HEK293T (cell line): ENCODE data around the gene ZNF778.

Experiments used
- CTCF ChIA-PET: fragments of 350-600 bp; formaldehyde crosslinking; extraction: SDS; loops from one replicate; lab custom pipeline; 2021; ENCODE audit warnings: antibody characterized with exemption, inconsistent platforms; lab: Yijun Ruan, JAX
- POLR2A ChIA-PET: fragments of 350-600 bp; formaldehyde crosslinking; extraction: SDS; loops from one replicate; lab custom pipeline; 2020; ENCODE audit warnings: antibody characterized with exemption, inconsistent platforms; lab: Yijun Ruan, JAX
- DNase-seq: peaks from one replicate; pipeline ENCODE4 v3.0.0; 2012; ENCODE audit warnings: mixed read lengths; ENCODE audit errors: extremely low spot score
- ARNT ChIP-seq: fragments of 450-650 bp; IDR thresholded peaks from 2 replicates; pipeline ENCODE4 v1.6.1; 2017; ENCODE audit warnings: mild to moderate bottlenecking
- BHLHE40 ChIP-seq: fragments of 450-650 bp; IDR thresholded peaks from 2 replicates; pipeline ENCODE4 v1.6.1; 2016; ENCODE audit warnings: mild to moderate bottlenecking, moderate library complexity, borderline replicate concordance
- CTBP1 ChIP-seq: fragments of 450-650 bp; IDR thresholded peaks from 2 replicates; pipeline ENCODE4 v1.6.1; 2016; ENCODE audit warnings: borderline replicate concordance
- ELF4 ChIP-seq: fragments of 450-650 bp; IDR thresholded peaks from 2 replicates; pipeline ENCODE4 v1.6.1; 2017; ENCODE audit warnings: antibody characterized with exemption
- FOXA1 ChIP-seq: fragments of 450-650 bp; IDR thresholded peaks from 2 replicates; pipeline ENCODE4 v1.6.1; 2016; ENCODE audit warnings: mild to moderate bottlenecking
- FOXK2 ChIP-seq: fragments of 450-650 bp; IDR thresholded peaks from 2 replicates; pipeline ENCODE4 v1.6.1; 2016; ENCODE audit warnings: mild to moderate bottlenecking
- FOXM1 ChIP-seq: fragments of 450-650 bp; IDR thresholded peaks from 2 replicates; pipeline ENCODE4 v1.6.1; 2017; ENCODE audit warnings: mild to moderate bottlenecking, borderline replicate concordance
- HDGF ChIP-seq: fragments of 450-650 bp; IDR thresholded peaks from 2 replicates; pipeline ENCODE4 v1.6.1; 2017; ENCODE audit warnings: antibody characterized with exemption, borderline replicate concordance
- L3MBTL2 ChIP-seq: fragments of 450-650 bp; conservative IDR thresholded peaks from 2 replicates; pipeline ENCODE4 v1.6.1; 2016; ENCODE audit warnings: mild to moderate bottlenecking
- LEF1 ChIP-seq: fragments of 450-650 bp; IDR thresholded peaks from 2 replicates; pipeline ENCODE4 v1.6.1; 2017; ENCODE audit warnings: mild to moderate bottlenecking, borderline replicate concordance
- NFRKB ChIP-seq: fragments of 450-650 bp; IDR thresholded peaks from 2 replicates; pipeline ENCODE4 v1.6.1; 2016; ENCODE audit warnings: mild to moderate bottlenecking, moderate library complexity
- PKNOX1 ChIP-seq: fragments of 450-650 bp; IDR thresholded peaks from 2 replicates; pipeline ENCODE4 v1.6.1; 2016
- SP1 ChIP-seq: fragments of 450-650 bp; IDR thresholded peaks from 2 replicates; pipeline ENCODE4 v1.6.1; 2017
- SUZ12 ChIP-seq: fragments of 450-650 bp; IDR thresholded peaks from 2 replicates; pipeline ENCODE4 v1.6.1; 2016; ENCODE audit warnings: mild to moderate bottlenecking
- TARDBP ChIP-seq: fragments of 450-650 bp; IDR thresholded peaks from 2 replicates; pipeline ENCODE4 v1.6.1; 2016
- ZNF384 ChIP-seq: fragments of 450-650 bp; IDR thresholded peaks from 2 replicates; pipeline ENCODE4 v1.6.1; 2016

ZNF778 gene

DNA sequence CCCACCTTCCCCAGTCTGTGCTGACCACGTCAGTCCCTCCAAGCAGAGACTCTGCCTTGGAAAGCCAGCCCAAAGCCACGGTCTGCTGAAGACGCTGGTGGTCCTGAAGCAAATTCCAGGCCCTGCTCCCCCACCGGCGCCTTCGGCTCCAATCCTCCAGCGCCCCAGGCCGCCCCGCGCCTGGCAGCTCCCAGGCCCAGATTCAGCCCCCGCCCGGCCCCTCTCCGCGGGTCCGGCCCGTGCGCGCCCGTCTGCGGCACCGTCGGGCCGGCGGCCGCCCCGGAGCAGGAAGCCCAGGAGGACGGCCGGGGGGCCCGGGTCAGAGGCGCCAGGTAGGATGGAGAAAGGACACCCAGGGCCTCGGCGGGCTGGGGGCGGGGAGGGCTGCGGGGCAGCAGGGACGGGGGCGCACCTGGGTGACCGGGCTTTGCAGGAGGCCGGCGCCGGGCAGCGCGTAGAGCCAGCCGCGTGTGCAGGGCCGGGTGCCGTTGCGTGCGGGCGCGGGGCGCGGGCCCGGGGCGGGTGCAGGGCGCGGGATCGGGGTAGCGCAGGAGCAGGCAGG is 16.6 kb upstream of the ZNF778 start:
- ChIA-PET CTCF (no interaction called here), POLR2A (no interaction called here)
- TF ChIP-seq FOXM1 (no peak), SUZ12 (no peak), ELF4 (no peak), NFRKB (no peak), CTBP1 (no peak), ARNT (no peak)
- no peak for DNase-seq

- POLR2A ChIA-PET = no interaction called here
- peak; percentile 97 for DNase-seq
- TF ChIP-seq LEF1 = no peak
- no peak for TF ChIP-seq HDGF
- no peak for TF ChIP-seq FOXA1
- no peak for TF ChIP-seq PKNOX1
- TF ChIP-seq FOXM1 = no peak
- TF ChIP-seq SP1 = no peak
- no peak for TF ChIP-seq BHLHE40
- no peak for TF ChIP-seq CTBP1
- no peak for TF ChIP-seq ARNT
- CTCF ChIA-PET = no interaction called here
These were observed 15.8 kb upstream of the ZNF778 start for GRCh38 chr16:89201439-89202377.

GRCh38 chr16:89202422-89203215 is 14.9 kb upstream of the ZNF778 start:
- DNase-seq = no peak
- TF ChIP-seq ELF4 (no peak), SUZ12 (no peak), NFRKB (no peak), LEF1 (no peak), ARNT (no peak), HDGF (no peak), FOXM1 (no peak), PKNOX1 (no peak), SP1 (no peak), TARDBP (no peak)
- POLR2A ChIA-PET = no interaction called here
- CTCF ChIA-PET = no interaction called here

GRCh38 chr16:89207993-89208392 is 9.5 kb upstream of the ZNF778 start:
- ChIA-PET POLR2A (no interaction called here), CTCF (no interaction called here)
- no peak for DNase-seq
- TF ChIP-seq ARNT (no peak), NFRKB (no peak), TARDBP (no peak)

GRCh38 chr16:89209522-89210044 is 7.9 kb upstream of the ZNF778 start:
- ChIA-PET CTCF (no interaction called here), POLR2A (no interaction called here)
- TF ChIP-seq FOXK2 (no peak), ELF4 (no peak), ARNT (no peak), SP1 (no peak), FOXA1 (no peak), CTBP1 (no peak), ZNF384 (no peak), L3MBTL2 (no peak), FOXM1 (no peak), LEF1 (no peak), SUZ12 (no peak), HDGF (no peak), PKNOX1 (no peak), NFRKB (no peak), BHLHE40 (no peak), TARDBP (no peak)
- DNase-seq = no peak

DNA sequence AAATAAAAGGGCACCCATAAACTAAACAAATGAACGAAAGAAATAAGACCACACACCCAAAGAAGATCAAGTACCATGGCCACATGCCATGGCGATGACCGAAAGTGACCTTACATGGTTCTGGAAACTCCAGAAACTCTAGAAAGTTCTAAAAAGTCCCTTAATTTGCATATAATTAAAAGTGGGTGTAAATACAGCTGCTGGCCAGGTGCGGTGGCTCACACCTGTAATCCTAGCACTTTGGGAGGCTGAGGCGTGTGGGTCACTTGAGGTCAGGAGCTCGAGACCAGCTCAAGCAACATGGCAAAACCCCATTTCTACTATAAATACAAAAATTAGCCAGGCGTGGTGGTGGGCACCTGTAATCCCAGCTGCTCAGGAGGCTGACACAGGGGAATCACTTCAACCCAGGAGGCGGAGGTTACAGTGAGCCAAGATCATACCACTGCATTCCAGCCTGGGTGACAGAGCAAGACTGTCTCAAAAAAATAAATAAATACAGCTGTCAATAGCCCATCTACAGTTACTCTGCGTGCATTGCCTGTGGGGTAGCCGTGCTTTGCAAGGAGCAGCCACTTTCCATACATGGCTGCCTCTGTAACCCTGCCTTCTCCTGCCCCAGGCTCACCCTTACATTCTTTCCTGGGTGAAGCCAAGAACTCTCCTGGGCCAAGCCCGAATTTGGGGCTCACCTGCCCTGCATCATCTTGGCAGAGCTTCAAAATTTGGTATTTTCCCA is 7.2 kb upstream of the ZNF778 start:
- no peak for DNase-seq
- CTCF ChIA-PET = no interaction called here
- POLR2A ChIA-PET = no interaction called here
- TF ChIP-seq LEF1 = no peak
- no peak for TF ChIP-seq HDGF
- no peak for TF ChIP-seq FOXK2
- TF ChIP-seq ZNF384 = no peak
- no peak for TF ChIP-seq CTBP1
- TF ChIP-seq FOXA1 = no peak
- no peak for TF ChIP-seq ARNT
- TF ChIP-seq FOXM1 = no peak
- TF ChIP-seq BHLHE40 = no peak
- no peak for TF ChIP-seq ELF4
- TF ChIP-seq SP1 = no peak
- no peak for TF ChIP-seq L3MBTL2
- no peak for TF ChIP-seq SUZ12
- no peak for TF ChIP-seq NFRKB
